Right forelimb (tissue), 1 donor: ENCODE measurements around the gene APBB2.
A peak's percentile ranks its signal among the peaks of the same experiment; 100 is the strongest.
"Not testable (repeated sequence)": the region's sequence is repeated elsewhere in the genome, so short reads cannot be mapped to it uniquely, and the experiment has no call there.

ENCODE experiments used
- DNase-seq: peaks from one replicate; pipeline ENCODE4 v3.0.0-alpha.2; 2018

The APBB2 gene

GRCh38 chr4:41155194-41155830 lies 59.0 kb downstream of the APBB2 start:
- DNase-seq, result no peak

DNA sequence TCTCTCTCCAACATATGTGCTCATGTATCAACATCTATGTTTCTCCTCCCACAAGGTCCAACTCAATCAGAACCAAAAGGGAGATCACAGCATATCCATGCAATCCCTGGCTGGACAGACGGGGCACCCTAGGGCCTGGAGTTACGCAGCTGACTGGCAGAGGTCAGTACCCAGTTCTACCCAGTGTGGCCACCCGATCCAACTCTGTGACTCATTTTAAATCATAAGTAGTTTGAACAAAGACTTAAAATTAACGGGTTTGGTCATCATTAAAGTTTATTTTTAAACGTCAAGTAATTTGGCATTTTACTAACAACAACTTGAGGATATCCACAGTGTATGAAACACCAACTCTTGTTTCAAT lies 59.5 kb downstream of the APBB2 start:
- DNase-seq, result no peak

DNA sequence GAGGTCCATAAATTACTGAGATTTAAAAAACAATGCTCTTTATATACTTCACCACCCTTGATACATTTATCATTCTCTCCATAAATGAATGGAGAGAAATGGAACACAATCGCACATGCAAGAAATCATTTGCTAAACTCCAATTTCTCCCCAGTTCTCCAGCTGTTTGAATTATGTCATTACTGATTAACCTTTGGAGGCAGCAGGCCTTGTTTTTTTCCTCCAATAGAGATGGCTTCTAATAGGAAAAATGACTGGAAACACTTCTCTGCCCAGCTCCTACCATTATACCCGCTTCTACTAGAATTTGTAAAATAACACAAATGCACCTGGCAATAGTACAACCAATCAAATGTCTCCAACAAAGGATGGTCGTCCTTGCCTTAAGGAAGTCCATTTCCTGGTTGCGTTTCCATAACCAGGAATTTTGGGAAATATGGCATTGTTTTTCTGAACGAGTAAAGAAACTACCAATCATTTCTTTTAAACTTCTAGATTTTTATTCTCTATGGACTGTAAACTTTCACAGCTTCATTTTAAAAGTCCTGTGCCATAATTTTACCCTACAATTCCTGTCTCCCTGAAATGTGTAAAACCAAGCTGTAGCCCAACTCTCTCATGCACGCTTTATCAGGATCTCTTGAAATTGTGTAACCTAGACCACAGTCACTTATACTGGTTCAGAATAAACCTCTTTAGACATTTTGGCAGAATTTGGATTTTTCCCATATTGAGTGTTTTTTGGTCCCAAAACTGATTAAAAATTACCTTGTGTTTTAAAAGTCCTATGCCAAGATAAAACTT lies 60.1 kb downstream of the APBB2 start:
- no peak for DNase-seq

DNA sequence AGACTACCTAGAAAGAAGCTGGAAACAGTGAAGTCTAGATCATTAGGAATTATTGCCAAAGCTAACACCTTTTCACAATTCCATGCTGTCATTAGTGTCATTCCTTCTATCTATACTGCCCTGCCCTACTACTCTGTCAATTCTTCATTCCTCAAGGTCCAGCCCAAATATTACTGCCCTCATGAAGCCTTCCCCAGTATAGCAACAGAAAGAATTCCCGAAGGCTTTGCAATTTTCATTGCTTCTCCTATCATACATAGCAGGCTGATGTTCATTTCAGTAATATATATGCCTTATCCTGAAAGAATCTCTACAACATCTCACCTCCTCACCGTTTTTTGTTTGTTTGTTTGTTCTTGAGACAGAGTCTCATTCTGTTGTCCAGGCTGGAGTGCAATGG lies 63.9 kb downstream of the APBB2 start:
- DNase-seq, result no peak

DNA sequence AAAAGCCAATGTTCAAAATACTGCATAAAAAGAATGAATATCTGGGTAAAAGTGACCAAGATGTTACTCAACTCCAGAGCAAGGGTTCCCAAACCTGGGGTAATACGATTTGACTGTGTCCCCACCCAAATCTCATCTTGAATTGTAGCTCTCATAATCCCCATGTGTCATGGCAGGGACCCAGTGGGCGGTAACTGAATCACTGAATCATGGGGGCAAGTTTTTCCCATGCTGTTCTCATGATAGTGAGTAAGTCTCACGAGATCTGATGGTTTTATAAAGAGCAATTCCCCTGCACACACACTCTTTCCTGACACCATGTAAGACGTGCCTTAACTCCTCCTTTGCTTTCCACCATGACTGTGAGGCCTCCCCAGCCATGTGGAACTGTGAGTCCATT lies 64.8 kb downstream of the APBB2 start:
- DNase-seq, result not testable (repeated sequence)

- DNase-seq, result no peak
These were observed 65.4 kb downstream of the APBB2 start for GRCh38 chr4:41148931-41149330.

- no peak for DNase-seq
These were observed 66.0 kb downstream of the APBB2 start for GRCh38 chr4:41148292-41148691.

GRCh38 chr4:41147570-41147969 lies 66.8 kb downstream of the APBB2 start:
- not testable (repeated sequence) for DNase-seq

DNA sequence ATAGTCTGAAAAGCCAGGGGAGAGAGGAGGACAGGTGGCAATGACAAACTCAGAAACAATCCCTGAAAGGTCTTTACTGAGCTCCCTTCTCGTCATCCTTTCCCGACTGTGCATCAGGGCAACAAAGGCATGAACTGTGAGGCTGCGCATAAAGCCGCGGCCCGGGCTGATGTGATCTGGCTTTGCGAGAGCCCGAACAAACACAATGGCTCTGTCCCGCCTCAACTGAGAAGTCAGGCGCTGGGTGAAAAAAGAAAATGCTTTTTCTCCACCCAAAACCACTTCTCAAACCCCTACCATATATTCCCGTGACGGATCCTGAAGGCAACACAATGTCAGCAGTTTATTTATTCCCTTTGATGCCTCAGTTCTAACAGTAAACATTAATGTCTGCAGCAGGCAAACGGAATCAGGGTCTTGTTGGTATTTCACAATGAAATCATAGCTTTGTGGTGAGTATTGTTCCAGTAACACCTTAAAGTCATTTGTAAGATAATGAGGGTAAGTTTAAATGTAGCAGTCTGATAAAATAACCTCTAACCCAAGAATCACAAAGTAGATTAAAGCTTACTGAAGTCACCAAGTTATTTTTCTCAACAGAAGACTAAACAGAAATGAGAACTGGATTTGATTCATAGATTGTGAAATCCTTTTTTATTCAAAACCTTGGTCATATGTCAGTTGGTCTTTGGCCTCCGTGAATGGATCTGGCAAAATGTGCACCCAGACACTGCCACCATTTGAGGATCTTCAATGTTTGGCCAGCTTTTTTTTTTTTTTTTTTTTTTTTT lies 67.4 kb downstream of the APBB2 start:
- DNase-seq, result no peak

- DNase-seq, result no peak
These were observed 68.1 kb downstream of the APBB2 start for GRCh38 chr4:41146196-41146595.

GRCh38 chr4:41145571-41146078 lies 68.7 kb downstream of the APBB2 start:
- DNase-seq, result no peak

DNA sequence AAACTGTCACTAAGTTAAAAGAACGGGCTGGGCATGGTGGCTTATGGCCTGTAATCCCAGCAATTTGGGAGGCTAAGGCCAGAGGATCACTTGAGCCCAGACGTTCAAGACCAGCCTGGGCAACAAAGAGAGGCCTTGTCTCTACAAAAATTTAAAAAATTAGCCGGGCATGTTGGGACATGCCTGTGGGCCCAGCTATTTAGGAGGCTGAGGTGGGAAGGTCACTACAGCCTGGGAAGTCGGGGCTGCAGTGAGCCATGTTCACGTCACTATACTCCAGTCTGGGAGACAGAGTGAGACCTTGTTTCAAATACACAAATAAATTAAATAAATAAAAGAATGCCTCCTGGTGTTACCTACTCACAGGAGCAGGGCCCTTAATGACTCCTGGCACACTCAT lies 69.5 kb downstream of the APBB2 start:
- no peak for DNase-seq

DNA sequence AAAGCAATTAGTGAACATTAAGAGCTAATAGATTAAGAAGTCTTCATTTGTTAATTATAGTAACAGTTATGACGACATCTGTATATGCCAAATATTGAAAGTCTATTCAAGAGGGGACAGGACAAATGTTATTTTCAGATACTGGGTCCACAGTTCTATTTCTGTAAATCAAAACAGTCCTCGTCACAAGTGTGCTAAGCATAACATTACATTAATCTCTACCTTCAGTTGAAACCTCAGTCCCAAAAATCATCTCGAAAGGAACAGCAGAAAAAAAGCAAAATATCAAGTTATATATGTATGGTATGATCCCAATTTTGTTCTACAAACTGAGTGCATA lies 70.3 kb downstream of the APBB2 start:
- no peak for DNase-seq

- DNase-seq, result peak; percentile 73
These were observed 70.9 kb downstream of the APBB2 start for GRCh38 chr4:41143311-41144039.

DNA sequence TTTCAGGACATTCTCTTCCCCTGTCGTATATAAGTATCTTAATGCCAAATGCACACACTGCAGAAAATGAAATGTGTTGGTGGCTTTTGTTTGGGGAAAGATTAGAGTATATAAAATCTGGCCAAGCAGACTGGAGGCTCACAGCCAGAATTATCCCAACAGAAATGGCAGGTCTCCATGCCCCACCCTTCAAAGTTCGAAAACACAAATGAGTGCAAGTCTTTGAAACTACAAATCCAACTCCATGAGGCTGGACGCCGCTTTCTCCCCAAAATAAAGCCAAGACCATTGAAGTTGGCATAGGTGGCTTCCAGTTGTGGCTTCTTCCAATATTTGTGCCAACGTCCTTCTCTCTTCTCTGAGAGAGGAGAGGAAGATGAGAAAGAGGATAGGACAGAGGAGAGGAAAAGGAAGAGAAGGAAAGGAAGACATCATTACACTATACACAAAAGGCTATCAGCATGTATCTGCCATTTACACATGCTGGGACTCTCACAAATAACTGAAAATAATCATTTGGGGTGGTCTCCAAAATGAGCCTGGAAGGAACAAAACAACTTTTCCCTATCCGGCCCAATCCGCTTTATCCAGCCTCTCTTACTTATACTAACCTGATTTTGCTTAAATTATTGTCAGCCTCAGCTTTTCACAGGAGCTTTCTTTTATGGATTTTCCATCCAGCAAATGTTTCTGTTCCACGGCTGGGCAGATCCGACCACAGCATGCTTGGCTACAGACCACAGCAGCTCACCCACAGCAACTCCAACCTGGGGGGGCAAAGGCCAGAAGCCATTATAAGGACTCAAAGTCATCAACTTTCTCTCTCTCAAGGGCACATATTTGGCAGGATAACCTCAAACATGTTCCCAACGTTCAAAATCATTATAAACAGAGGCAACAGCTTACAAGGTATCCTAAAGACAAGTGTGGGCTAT lies 71.7 kb downstream of the APBB2 start:
- peak; percentile 80 for DNase-seq

- DNase-seq, result no peak
These were observed 72.4 kb downstream of the APBB2 start for GRCh38 chr4:41141900-41142299.

- DNase-seq, result no peak
These were observed 73.9 kb downstream of the APBB2 start for GRCh38 chr4:41140410-41140809.

- no peak for DNase-seq
These were observed 76.5 kb downstream of the APBB2 start for GRCh38 chr4:41137879-41138278.

DNA sequence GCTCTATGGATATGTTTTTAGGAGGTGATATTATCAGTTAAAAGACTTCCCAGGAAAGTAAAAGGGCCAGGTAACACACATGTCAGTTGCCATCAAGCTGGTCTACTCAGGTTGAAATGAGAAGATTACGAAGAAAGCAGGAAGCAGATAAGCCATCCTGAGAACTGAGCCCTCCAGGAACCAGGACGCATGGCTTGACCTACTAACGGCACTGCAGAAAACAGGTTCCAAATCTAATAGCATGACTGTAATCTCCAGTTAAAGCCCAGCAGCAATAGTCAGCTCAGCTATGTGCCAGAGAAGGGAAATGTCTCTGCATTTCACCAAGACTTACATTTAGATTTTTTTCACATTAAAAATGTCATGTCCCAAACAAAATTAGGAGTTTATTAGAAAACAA lies 77.9 kb downstream of the APBB2 start:
- DNase-seq, result no peak

DNA sequence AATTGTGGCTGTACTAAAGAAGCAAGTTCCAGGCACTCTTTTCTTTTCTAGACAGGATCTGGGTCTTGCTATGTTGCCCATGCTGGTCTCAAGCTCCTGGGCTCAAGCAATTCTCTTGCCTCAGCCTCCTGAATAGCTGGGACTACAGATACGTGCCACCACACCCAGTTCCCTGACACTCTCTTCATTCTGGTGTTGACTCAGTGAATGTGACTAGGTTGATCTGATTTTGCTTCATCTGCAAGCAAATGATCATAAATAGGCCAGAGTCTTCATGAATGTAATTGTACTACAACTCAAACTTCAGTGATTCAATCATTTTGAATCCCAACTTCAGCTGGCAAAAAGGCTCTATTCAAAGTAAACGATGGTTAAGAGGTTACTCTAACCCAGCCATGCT lies 78.5 kb downstream of the APBB2 start:
- no peak for DNase-seq

DNA sequence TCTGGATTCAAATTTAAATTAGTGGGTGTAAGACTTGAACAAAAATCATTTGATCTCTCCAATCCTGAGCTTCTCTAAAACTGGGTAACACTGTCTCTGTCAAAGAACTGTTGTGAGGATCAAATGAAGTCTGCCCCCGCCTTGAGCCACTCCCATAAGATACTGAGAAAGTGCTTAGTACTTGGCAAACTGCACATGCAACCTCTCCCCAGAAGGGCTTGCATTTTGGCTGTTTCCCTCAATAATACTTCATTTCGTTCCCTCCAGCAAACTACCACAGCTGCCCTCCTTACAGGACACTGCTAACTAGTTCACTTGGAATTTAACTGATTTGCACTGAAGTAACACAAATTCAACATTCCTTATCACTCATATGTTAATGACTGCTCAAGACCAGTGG lies 79.8 kb downstream of the APBB2 start:
- DNase-seq, result no peak

- DNase-seq, result no peak
These were observed 80.8 kb downstream of the APBB2 start for GRCh38 chr4:41133454-41134018.
